GM12874 (cell line): ENCODE measurements around the gene IFNK.

ENCODE experiments used
- CTCF ChIP-seq: IDR thresholded peaks from 2 replicates; pipeline ENCODE4 v1.5.1; 2011; ENCODE audit warnings: low read depth, mild to moderate bottlenecking, control low read depth, low read length, moderate library complexity; ENCODE audit not compliant: insufficient read depth

IFNK gene

GRCh38 chr9:27549196-27549755, 25.2 kb downstream of the IFNK start:
- no peak for TF ChIP-seq CTCF

GRCh38 chr9:27554712-27555111, 30.6 kb downstream of the IFNK start:
- no peak for TF ChIP-seq CTCF

GRCh38 chr9:27556470-27556869, 32.4 kb downstream of the IFNK start:
- no peak for TF ChIP-seq CTCF

- TF ChIP-seq CTCF = no peak
Observed at GRCh38 chr9:27558307-27558706, 34.2 kb downstream of the IFNK start.

- TF ChIP-seq CTCF = no peak
Observed at GRCh38 chr9:27560457-27560856, 36.4 kb downstream of the IFNK start.

GRCh38 chr9:27561685-27562084, 37.6 kb downstream of the IFNK start:
- TF ChIP-seq CTCF = no peak

GRCh38 chr9:27563738-27564430, 39.8 kb downstream of the IFNK start:
- TF ChIP-seq CTCF = no peak
